GM12873 (cell line): ENCODE data around the gene NANOS3.

Source experiments
- CTCF ChIP-seq: IDR thresholded peaks from 2 replicates; pipeline ENCODE4 v1.5.1; 2012; ENCODE audit warnings: low read depth, mild to moderate bottlenecking, moderate library complexity, low read length, control low read depth; ENCODE audit not compliant: insufficient read depth; ENCODE audit errors: missing control alignments

NANOS3 gene

GRCh38 chr19:13847407-13848339 is 29.3 kb upstream of the NANOS3 start:
- no peak for TF ChIP-seq CTCF

- TF ChIP-seq CTCF, result no peak
These were observed 28.6 kb upstream of the NANOS3 start for GRCh38 chr19:13848340-13848677.

GRCh38 chr19:13848798-13849676 is 27.9 kb upstream of the NANOS3 start:
- TF ChIP-seq CTCF, result no peak

GRCh38 chr19:13849991-13850909 is 26.7 kb upstream of the NANOS3 start:
- TF ChIP-seq CTCF, result no peak

- no peak for TF ChIP-seq CTCF
These were observed 25.8 kb upstream of the NANOS3 start for GRCh38 chr19:13850910-13851733.

GRCh38 chr19:13856497-13856896 is 20.4 kb upstream of the NANOS3 start:
- no peak for TF ChIP-seq CTCF
